Vagina (tissue), 2 donors: ENCODE measurements around the gene GBP7. TPM values are rescaled to one million over a fixed set of nuclear protein-coding genes. Genes with fewer than 3 reads are reported as not detected.

Source experiments
- DNase-seq, 2 donors: peaks; one replicate each; pipeline ENCODE4 v3.0.0-alpha.2; 2017; ENCODE audit errors: extremely low spot score in 2 of 2
- H3K27ac ChIP-seq: fragments of 200-600 bp; sonication (generic); one replicate; pipeline ENCODE4 v1.5.1; 2019
- H3K27me3 ChIP-seq: fragments of 200-600 bp; sonication (generic); one replicate; pipeline ENCODE4 v1.5.1; 2019
- H3K36me3 ChIP-seq, 2 donors: fragments of 200-600 bp; sonication (generic); one replicate each; pipeline ENCODE4 v1.5.1; 2017 to 2019
- H3K4me1 ChIP-seq: fragments of 200-600 bp; sonication (generic); one replicate; pipeline ENCODE4 v1.5.1; 2019
- H3K4me3 ChIP-seq, 2 donors: fragments of 200-600 bp; sonication (generic); 1 replicate in 1 of 2; 2 replicates in 1 of 2; pipeline ENCODE4 v1.5.1; 2016 to 2019
- H3K9me3 ChIP-seq: fragments of 200-600 bp; sonication (generic); one replicate; pipeline ENCODE4 v1.5.1; 2019
- CTCF ChIP-seq, 3 experiments: fragments of 450-650 bp in 2 of 3; fragments of 200-600 bp in 1 of 3; sonication (generic) in 1 of 3; IDR thresholded peaks; one replicate each; pipeline ENCODE4 v1.5.1; 2017 to 2019; ENCODE audit warnings: antibody characterized with exemption in 3 of 3, mild to moderate bottlenecking in 2 of 3, moderate library complexity in 2 of 3
- POLR2A ChIP-seq, 2 donors: fragments of 450-650 bp; IDR thresholded peaks; one replicate each; pipeline ENCODE4 v1.6.1; 2017; ENCODE audit warnings: antibody characterized with exemption in 2 of 2, mild to moderate bottlenecking in 2 of 2, moderate library complexity in 2 of 2
- POLR2AphosphoS5 ChIP-seq, 2 donors: sonication (generic); formaldehyde crosslinking; IDR thresholded peaks; one replicate each; pipeline ENCODE4 v1.9.0; 2017; ENCODE audit warnings: antibody characterized with exemption in 2 of 2, mild to moderate bottlenecking in 2 of 2, low read depth in 1 of 2; ENCODE audit not compliant: insufficient read depth in 1 of 2
- intact Hi-C: fragments of 100-400 bp; cut with DNase I; formaldehyde crosslinking; loops from one replicate; pipeline ENCODE4 v1.15.1; 2023
- total RNA-seq: library from RNA; depleted of rRNA; stranded (reverse); fragments of >200 nt; gene quantifications from one replicate; pipeline ENCODE4 v1.2.3, GENCODE V29; 2016

GBP7 gene
- total RNA-seq, 1 donor from 2014 or later: not detected

- Histone ChIP-seq H3K4me1 (peaks cover 15% of the 10 kb centered on the region), H3K27ac (peak within 1 kb of the TSS; percentile 88), H3K36me3 (no peaks in the 10 kb centered on the region), H3K9me3 (no peaks in the 10 kb centered on the region), H3K27me3 (no peaks in the 10 kb centered on the region), H3K4me3 (peak within 1 kb of the TSS; percentile 51 to 55)
- no peak for TF ChIP-seq CTCF (IDR thresholded peaks at IDR 0.05)
- TF ChIP-seq POLR2AphosphoS5 (IDR thresholded peaks at IDR 0.05; ENCODE audit: insufficient read depth in 1 of 2, low read depth in 1 of 2): peak; percentile 57 to 59
- TF ChIP-seq POLR2A (IDR thresholded peaks at IDR 0.05): no peak
- DNase-seq: no peak
- intact Hi-C loops: no loop called here
These were observed 22.8 kb upstream of the GBP7 start, which contains the start of gene GBP4 for GRCh38 chr1:89198491-89199072. GBP4 (minus strand) TSS chr1:89198942; CDS start chr1:89198834, 108 bp downstream.

GRCh38 chr1:89198081-89198480, 22.3 kb upstream of the GBP7 start:
- intact Hi-C loops: no loop called here
- no peaks in the 10 kb centered on the region for H3K9me3 ChIP-seq
- no peaks in the 10 kb centered on the region for H3K36me3 ChIP-seq
- peaks cover 15% of the 10 kb centered on the region for H3K4me1 ChIP-seq
- no peak for TF ChIP-seq POLR2AphosphoS5 (IDR thresholded peaks at IDR 0.05; ENCODE audit: insufficient read depth in 1 of 2, low read depth in 1 of 2)
- TF ChIP-seq POLR2A (IDR thresholded peaks at IDR 0.05): no peak
- TF ChIP-seq CTCF (IDR thresholded peaks at IDR 0.05): no peak
- H3K4me3 ChIP-seq: peak overlapping the region; percentile 51 to 55
- H3K27ac ChIP-seq: peak overlapping the region; percentile 88
- H3K27me3 ChIP-seq: no peaks in the 10 kb centered on the region
- DNase-seq: no peak

GRCh38 chr1:89195476-89195875, 19.7 kb upstream of the GBP7 start:
- H3K36me3 ChIP-seq: no peaks in the 10 kb centered on the region
- H3K27me3 ChIP-seq: no peaks in the 10 kb centered on the region
- H3K9me3 ChIP-seq: no peaks in the 10 kb centered on the region
- intact Hi-C loops: no loop called here
- TF ChIP-seq POLR2A (IDR thresholded peaks at IDR 0.05): no peak
- no peak for TF ChIP-seq CTCF (IDR thresholded peaks at IDR 0.05)
- TF ChIP-seq POLR2AphosphoS5 (IDR thresholded peaks at IDR 0.05; ENCODE audit: insufficient read depth in 1 of 2, low read depth in 1 of 2): no peak
- H3K27ac ChIP-seq: no peak overlapping the region
- DNase-seq: no peak
- H3K4me1 ChIP-seq: peaks cover 6% of the 10 kb centered on the region
- H3K4me3 ChIP-seq: no peak overlapping the region

- DNase-seq: no peak
- intact Hi-C loops: no loop called here
- Histone ChIP-seq H3K27ac (no peak overlapping the region), H3K4me3 (no peak overlapping the region), H3K27me3 (no peaks in the 10 kb centered on the region), H3K4me1 (no peaks in the 10 kb centered on the region), H3K9me3 (no peaks in the 10 kb centered on the region), H3K36me3 (no peaks in the 10 kb centered on the region)
- TF ChIP-seq CTCF (IDR thresholded peaks at IDR 0.05) (no peak), POLR2A (IDR thresholded peaks at IDR 0.05) (no peak)
These were observed 15.5 kb upstream of the GBP7 start for GRCh38 chr1:89191314-89191713.

- intact Hi-C loops: no loop called here
- no peaks in the 10 kb centered on the region for H3K9me3 ChIP-seq
- H3K4me3 ChIP-seq: no peak overlapping the region
- no peak for TF ChIP-seq CTCF (IDR thresholded peaks at IDR 0.05)
- TF ChIP-seq POLR2AphosphoS5 (IDR thresholded peaks at IDR 0.05; ENCODE audit: insufficient read depth in 1 of 2, low read depth in 1 of 2): no peak
- TF ChIP-seq POLR2A (IDR thresholded peaks at IDR 0.05): no peak
- DNase-seq: no peak
- no peaks in the 10 kb centered on the region for H3K4me1 ChIP-seq
- H3K36me3 ChIP-seq: no peaks in the 10 kb centered on the region
- no peak overlapping the region for H3K27ac ChIP-seq
- no peaks in the 10 kb centered on the region for H3K27me3 ChIP-seq
These were observed 14.2 kb upstream of the GBP7 start for GRCh38 chr1:89190017-89190416.
